ENCODE results near the gene GAREM1.

DNA sequence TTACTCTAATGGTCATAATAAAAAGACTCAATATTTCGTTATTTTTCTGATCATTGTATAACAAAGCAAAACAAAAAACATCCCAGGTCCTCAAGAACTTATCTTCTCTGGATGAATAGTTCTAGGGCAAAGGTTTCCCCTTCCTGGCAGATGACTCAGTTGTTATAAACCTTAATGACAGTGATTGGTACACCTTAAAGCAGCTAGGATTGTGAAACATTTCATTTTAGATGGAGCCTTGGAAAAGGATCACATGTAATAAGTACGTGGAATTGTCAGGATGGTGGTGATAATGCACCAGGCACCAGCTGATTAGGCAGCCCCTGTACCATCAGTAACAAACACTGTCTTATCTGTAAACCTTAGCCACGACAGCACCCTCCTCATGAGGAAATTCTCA is 233.6 kb downstream of the GAREM1 start:
- TF ChIP-seq, protein P1, sequence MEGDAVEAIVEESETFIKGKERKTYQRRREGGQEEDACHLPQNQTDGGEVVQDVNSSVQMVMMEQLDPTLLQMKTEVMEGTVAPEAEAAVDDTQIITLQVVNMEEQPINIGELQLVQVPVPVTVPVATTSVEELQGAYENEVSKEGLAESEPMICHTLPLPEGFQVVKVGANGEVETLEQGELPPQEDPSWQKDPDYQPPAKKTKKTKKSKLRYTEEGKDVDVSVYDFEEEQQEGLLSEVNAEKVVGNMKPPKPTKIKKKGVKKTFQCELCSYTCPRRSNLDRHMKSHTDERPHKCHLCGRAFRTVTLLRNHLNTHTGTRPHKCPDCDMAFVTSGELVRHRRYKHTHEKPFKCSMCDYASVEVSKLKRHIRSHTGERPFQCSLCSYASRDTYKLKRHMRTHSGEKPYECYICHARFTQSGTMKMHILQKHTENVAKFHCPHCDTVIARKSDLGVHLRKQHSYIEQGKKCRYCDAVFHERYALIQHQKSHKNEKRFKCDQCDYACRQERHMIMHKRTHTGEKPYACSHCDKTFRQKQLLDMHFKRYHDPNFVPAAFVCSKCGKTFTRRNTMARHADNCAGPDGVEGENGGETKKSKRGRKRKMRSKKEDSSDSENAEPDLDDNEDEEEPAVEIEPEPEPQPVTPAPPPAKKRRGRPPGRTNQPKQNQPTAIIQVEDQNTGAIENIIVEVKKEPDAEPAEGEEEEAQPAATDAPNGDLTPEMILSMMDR (IDR thresholded peaks at IDR 0.05): no peak
- no peak for TF ChIP-seq POLR2A (IDR thresholded peaks at IDR 0.05)

Measured in Peyer's patch (tissue), 4 donors.